Measurements from ENCODE around the gene NISCH.

The NISCH gene

DNA sequence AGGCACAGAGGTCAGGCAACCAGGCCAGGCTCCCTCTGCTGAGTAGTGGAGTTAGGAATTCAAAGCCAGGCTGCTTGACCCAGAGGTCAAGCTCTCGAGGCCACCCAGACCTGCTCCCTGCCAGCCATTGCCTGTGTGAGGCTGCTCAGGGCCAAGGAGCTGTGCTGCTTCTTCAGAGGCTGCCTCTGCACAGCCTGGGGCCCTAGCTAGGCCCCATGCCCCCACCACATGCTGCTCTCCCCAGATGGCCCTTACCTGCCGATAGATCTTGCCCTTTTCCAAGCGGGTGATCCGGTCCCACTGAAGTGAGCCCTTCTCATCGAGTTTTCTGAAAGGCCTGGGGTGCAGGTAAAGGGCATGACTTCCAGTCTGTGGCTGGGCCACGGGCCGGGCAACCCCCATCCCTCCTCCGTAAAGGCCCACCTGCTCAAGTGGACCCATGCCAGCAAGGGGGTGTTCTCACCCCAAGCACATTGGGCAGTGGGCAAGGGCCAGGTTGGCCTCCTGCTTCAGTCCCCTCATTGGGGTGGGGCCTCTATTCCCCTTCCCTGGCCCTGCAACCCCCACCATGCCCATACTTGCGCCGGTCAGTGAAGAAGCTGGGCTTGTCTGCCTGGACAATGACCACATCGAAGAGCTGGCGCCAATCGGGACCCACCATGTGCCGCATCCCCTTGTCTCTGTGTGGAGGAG lies 71.8 kb downstream of the NISCH start:
- DNase-seq (ENCODE audit: extremely low read depth, low read depth), result no peak
- TF ChIP-seq CTCF (IDR thresholded peaks at IDR 0.05; ENCODE audit: low read depth, low read length), result no peak

GRCh38 chr3:52527732-52528585 lies 72.6 kb downstream of the NISCH start:
- no peak for DNase-seq (ENCODE audit: extremely low read depth, low read depth)
- no peak for TF ChIP-seq CTCF (IDR thresholded peaks at IDR 0.05; ENCODE audit: low read depth, low read length)

GRCh38 chr3:52528586-52529375 lies 73.4 kb downstream of the NISCH start:
- no peak for DNase-seq (ENCODE audit: extremely low read depth, low read depth)
- no peak for TF ChIP-seq CTCF (IDR thresholded peaks at IDR 0.05; ENCODE audit: low read depth, low read length)

DNA sequence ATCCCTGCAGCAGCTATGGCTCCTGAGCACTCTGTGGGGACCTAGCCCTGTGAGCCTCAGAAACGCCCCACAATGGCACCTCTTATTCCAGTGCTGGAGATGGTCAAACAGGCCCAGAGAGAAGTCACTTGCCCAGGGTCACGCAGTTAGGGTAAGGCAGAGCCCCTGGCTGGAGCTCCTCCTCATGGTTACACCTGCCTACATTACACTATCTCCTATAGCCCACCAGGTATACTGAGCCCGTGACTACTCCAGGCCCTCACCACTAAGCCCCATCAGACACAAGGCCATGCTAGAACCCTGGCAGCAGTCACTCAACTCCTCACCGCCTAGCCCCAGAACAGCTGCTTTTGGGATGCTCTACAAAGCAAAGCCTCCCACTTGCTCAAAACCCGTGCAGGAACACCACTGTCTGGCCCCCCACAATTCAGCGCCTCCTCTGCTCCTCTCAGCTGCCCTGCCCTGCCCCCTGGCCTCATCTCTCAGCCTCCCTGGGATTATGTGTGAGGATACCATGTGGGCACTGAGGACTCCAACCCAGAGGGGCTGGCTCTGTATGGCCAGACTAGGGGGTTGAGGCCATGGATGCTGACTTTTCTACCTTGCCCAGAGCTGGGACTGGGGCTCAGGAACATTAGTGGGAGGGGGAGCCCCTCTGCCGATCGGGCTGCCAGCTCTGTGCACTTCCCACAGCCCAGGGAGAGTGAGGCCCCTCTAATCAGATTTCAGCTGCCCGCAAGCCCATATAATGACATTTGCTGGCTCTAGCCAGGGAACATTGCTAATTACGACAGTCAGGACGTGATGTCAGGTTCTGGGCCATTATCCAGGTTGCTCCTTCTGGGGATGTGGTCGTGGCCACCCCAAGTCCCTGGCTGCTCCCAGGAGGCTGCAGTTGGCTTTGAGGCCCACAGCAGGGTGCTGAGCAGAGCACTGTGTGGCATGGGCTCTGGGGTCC lies 74.3 kb downstream of the NISCH start:
- TF ChIP-seq CTCF (IDR thresholded peaks at IDR 0.05; ENCODE audit: low read depth, low read length), result no peak
- DNase-seq (ENCODE audit: extremely low read depth, low read depth), result no peak

- no peak for DNase-seq (ENCODE audit: extremely low read depth, low read depth)
Observed at GRCh38 chr3:52530918-52531826, 75.8 kb downstream of the NISCH start.

More at GRCh38 chr3:52530918-52531826, 75.8 kb downstream of the NISCH start:
- no peak for TF ChIP-seq CTCF (IDR thresholded peaks at IDR 0.05; ENCODE audit: low read depth, low read length)

All from AG09319 (cell line).